Ovary (tissue), 9 donors: ENCODE measurements around the gene DNHD1. TPM values are rescaled to one million over a fixed set of nuclear protein-coding genes. Genes with fewer than 3 reads are reported as not detected.
A peak's percentile ranks its signal among the peaks of the same experiment; 100 is the strongest.

Experiments used
- DNase-seq, 5 donors: peaks; one replicate each; pipeline ENCODE4 v3.0.0-alpha.2; 2019 to 2020
- H3K27ac ChIP-seq, 2 donors: fragments of 200-600 bp; one replicate each; pipeline versions ENCODE4 v1.5.1 to v1.8.0; 2019 to 2022
- H3K27me3 ChIP-seq: fragments of 200-600 bp; one replicate; pipeline ENCODE4 v1.8.0; 2022
- H3K36me3 ChIP-seq: fragments of 200-600 bp; sonication (generic); one replicate; pipeline ENCODE4 v1.5.1; 2019
- H3K4me1 ChIP-seq: one replicate; pipeline ENCODE4 v1.8.1; 2013; ENCODE audit warnings: mild to moderate bottlenecking, moderate library complexity; ENCODE audit not compliant: insufficient read depth
- H3K4me3 ChIP-seq: fragments of 200-600 bp; sonication (generic); one replicate; pipeline ENCODE4 v1.5.1; 2017
- H3K9me3 ChIP-seq, 2 donors: fragments of 200-600 bp in 1 of 2; sonication (generic) in 1 of 2; one replicate each; pipeline versions ENCODE4 v1.5.1 to v1.8.1; 2013 to 2019; ENCODE audit warnings: mild to moderate bottlenecking in 1 of 2, moderate library complexity in 1 of 2
- EP300 ChIP-seq: sonication (generic); formaldehyde crosslinking; IDR thresholded peaks from one replicate; pipeline ENCODE4 v1.6.1; 2017; ENCODE audit warnings: antibody characterized with exemption
- POLR2A ChIP-seq: fragments of 450-650 bp; IDR thresholded peaks from one replicate; pipeline ENCODE4 v1.6.1; 2017; ENCODE audit warnings: antibody characterized with exemption, mild to moderate bottlenecking, moderate library complexity
- WGBS, 3 donors: extraction: QIAGEN DNeasy Blood & Tissue Kit in 1 of 3; methylation state at CpG; one replicate each; pipeline versions ENCODE4 v1.1.5 to v1.1.7; 2013 to 2017; 5-methylcytosine and 5-hydroxymethylcytosine counted together
- intact Hi-C, 4 donors: fragments of 100-400 bp; cut with DNase I; formaldehyde crosslinking; loops; one replicate each; pipeline versions ENCODE4 v1.11.0 to v1.15.1; 2022 to 2023
- polyA plus RNA-seq, 2 donors: library from polyadenylated mRNA; stranded (reverse); fragments of 200-250 nt in 1 of 2; fragments of 350-450 nt in 1 of 2; fragmentation: Illumina TruSeq in 1 of 2; extraction: RNeasy Lipid Tissue Mini Kit (QIAGEN cat#74804) in 1 of 2; gene quantifications; one replicate each; pipeline ENCODE4 v1.2.3, GENCODE V29; 2013 to 2014
- total RNA-seq, 7 donors: library from RNA; depleted of rRNA in 2 of 7; stranded (reverse); fragments of >200 nt in 2 of 7; fragmentation: NEBNext Ultra II Directional in 3 of 7; extraction: Animal tissue kit (Norgen Biotek cat#: 25700) in 3 of 7; gene quantifications; one replicate each; pipeline versions ENCODE4 v1.1.0 to v1.2.4, GENCODE V29; 2016 to 2023
- TF ChIP-seq, protein P1 (sequence below), 3 donors: fragments of 450-650 bp in 2 of 3; fragments of 200-600 bp in 1 of 3; IDR thresholded peaks; one replicate each; pipeline versions ENCODE4 v1.5.1 to v1.8.0; 2016 to 2022; ENCODE audit warnings: antibody characterized with exemption in 3 of 3, mild to moderate bottlenecking in 1 of 3
- donor health status: DM: no; HTN: no; CAD: no; lungs with moderate emphysema.
- donor health status: DM: no; HTN: no; CAD: no.
- donor health status: Bipolar disorder and iron deficiency.
- donor health status: DM: yes; HTN: yes; CAD: no.
- donor health status: DM: no; HTN: no; CAD: no.
- donor health status: DM: yes; HTN: yes; CAD: no.

Gene DNHD1
- total and polyA plus RNA-seq, 9 donors = 4.0 to 27.6 (median 9.2) TPM

DNA sequence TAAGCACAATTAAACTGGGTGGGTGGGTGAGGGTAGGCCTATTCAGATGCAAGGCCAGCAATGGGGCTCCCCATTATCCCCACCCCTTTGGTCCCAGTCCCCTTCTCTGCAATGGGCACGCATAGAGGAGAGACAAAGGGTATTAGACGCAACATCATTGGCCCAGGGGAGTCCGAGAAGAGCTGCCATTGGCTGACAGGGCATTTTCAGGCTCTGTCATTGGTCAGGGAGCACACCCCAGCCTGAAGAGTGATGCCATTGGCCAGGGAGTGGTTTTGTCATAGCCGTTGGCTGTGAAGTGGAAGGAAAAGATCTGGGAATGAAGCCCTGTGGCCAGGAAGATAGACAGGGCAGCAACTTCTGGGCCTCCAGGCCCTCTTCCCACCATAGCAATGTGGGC, 20.5 kb upstream of the DNHD1 start:
- Histone ChIP-seq H3K9me3 (no peaks in the 10 kb centered on the region), H3K27ac (no peak overlapping the region), H3K36me3 (no peaks in the 10 kb centered on the region), H3K4me1 (peaks cover 8% of the 10 kb centered on the region), H3K27me3 (no peaks in the 10 kb centered on the region), H3K4me3 (no peak overlapping the region)
- intact Hi-C loops = loop anchor here in 2 of 4 donors (10.0 kb wide), 2 partner anchors 128 to 242 kb away; partner anchors contain the start of genes CNGA4 (in 1 of the 2), FHIP1B (in 1 of the 2), ILK (in 1 of the 2) and RRP8 (in 1 of the 2)
- DNase-seq = no peak
- no peak for TF ChIP-seq EP300
- TF ChIP-seq, protein P1, sequence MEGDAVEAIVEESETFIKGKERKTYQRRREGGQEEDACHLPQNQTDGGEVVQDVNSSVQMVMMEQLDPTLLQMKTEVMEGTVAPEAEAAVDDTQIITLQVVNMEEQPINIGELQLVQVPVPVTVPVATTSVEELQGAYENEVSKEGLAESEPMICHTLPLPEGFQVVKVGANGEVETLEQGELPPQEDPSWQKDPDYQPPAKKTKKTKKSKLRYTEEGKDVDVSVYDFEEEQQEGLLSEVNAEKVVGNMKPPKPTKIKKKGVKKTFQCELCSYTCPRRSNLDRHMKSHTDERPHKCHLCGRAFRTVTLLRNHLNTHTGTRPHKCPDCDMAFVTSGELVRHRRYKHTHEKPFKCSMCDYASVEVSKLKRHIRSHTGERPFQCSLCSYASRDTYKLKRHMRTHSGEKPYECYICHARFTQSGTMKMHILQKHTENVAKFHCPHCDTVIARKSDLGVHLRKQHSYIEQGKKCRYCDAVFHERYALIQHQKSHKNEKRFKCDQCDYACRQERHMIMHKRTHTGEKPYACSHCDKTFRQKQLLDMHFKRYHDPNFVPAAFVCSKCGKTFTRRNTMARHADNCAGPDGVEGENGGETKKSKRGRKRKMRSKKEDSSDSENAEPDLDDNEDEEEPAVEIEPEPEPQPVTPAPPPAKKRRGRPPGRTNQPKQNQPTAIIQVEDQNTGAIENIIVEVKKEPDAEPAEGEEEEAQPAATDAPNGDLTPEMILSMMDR (IDR thresholded peaks at IDR 0.05) = no peak
- no peak for TF ChIP-seq POLR2A
- 86 to 90% (median 88%) methylated on average over 4 of the region's 4 CpGs for WGBS, 3 donors

DNA sequence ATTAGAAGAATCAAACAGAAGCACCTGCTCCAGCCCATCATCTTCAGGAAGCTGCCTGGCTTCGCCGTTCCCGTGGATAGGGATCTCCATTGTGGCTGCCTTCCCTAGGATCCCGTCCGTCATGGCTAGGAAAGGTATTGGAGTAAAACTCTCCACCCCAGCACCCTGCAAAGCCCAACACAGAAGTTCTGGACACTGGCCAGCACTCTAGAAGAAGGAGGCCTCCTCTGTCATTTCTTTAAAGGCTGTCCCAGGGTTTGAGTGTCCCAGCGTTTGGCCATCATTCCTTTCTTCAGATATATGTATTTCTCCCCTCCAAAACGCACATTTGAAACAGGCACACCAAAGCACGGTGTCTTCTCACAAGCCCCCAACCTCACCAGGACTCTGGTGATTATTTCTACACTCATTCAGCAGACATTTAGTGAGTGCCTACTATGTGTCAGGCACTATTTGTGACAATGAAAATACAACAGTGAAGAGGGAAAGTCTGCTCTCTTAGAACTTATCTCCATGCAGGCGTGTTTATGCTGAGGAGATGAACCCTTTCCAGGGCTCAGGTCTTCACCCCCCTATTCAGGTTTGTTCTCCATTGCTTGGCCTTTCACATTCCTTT, 16.7 kb upstream of the DNHD1 start:
- Histone ChIP-seq H3K27me3 (no peaks in the 10 kb centered on the region), H3K9me3 (no peaks in the 10 kb centered on the region), H3K36me3 (no peaks in the 10 kb centered on the region), H3K4me3 (peak overlapping the region; percentile 67), H3K27ac (peak overlapping the region; percentile 63 to 90), H3K4me1 (peaks cover 9% of the 10 kb centered on the region)
- intact Hi-C loops = loop anchor here in 1 of 4 donors (5.0 kb wide), 1 partner anchor 137 kb away; the partner anchor contains the start of gene TPP1
- TF ChIP-seq POLR2A = no peak
- no peak for TF ChIP-seq EP300
- TF ChIP-seq, protein P1 (IDR thresholded peaks at IDR 0.05) = no peak
- 42 to 54% (median 53%) methylated on average over 9 of the region's 9 CpGs for WGBS, 3 donors
- peak in 1 of 5 donors; percentile 14 for DNase-seq

DNA sequence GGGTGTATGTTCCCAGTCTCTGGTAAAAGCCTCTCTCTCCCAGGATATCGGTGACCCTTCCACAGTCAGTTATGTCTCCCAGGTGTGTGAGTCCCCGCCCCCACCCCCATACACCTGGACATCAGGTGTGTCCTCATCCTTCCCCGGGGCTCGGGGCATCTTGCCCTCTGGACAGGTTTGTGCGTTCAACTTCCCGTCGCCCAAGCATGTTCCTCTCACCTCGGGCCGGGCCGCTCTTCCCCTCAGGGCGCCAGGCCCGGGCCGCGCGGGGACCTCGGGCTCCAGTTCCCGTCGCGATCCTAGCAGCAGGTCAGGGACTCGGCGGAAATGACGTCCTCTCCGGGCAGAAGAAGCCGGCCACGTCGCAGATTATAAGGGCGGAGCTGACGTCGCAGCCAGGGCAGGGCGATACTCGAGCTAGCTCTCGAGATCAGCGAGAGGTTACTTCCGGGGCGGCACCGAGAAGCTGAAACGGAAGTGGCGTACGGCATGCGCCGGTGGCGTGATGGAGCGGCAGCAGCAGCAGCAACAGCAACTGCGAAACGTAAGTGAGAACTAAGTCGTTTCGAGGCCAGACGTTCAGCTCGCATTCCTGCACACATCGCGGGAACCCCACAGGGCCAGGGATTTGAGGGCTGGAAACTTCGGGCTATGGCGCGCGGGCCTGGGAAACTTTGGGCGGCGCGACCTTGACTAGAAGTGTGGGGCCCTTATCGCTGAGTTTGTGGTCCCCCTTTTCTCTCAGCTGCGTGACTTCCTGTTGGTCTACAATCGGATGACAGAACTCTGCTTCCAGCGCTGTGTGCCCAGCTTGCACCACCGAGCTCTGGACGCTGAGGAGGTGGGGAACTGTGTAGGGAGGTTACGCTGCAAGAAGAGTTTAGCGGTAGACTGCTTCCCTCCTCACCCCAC, 15.8 kb upstream of the DNHD1 start, which contains the start of the genes ARFIP2 and TIMM10B:
Gene ARFIP2, minus strand, starts transcription at position 320 of the 912 bp plus-strand sequence. CDS start 910 bp downstream, outside the sequence.
Gene TIMM10B, plus strand, starts transcription at position 490 of the 912 bp plus-strand sequence. Its CDS starts 16 bp downstream, at position 506.
- no peaks in the 10 kb centered on the region for H3K36me3 ChIP-seq
- WGBS, 3 donors = 0 to 2% (median 0%) methylated on average over 64 to 66 of the region's 66 CpGs
- intact Hi-C loops = loop anchor here in 1 of 4 donors (5.0 kb wide), 1 partner anchor 136 kb away; the partner anchor contains the start of gene TPP1
- H3K9me3 ChIP-seq = no peaks in the 10 kb centered on the region
- peak within 1 kb of the TSS; percentile 63 to 90 for H3K27ac ChIP-seq
- H3K4me3 ChIP-seq = peak within 1 kb of the TSS; percentile 67
- TF ChIP-seq, protein P1 (IDR thresholded peaks at IDR 0.05) = no peak
- peak; percentile 13 for TF ChIP-seq EP300
- TF ChIP-seq POLR2A = peak; percentile 93
- peak; percentile 97 to 98 (median 98) for DNase-seq
- peaks cover 9% of the 10 kb centered on the region for H3K4me1 ChIP-seq
- H3K27me3 ChIP-seq = no peaks in the 10 kb centered on the region

DNA sequence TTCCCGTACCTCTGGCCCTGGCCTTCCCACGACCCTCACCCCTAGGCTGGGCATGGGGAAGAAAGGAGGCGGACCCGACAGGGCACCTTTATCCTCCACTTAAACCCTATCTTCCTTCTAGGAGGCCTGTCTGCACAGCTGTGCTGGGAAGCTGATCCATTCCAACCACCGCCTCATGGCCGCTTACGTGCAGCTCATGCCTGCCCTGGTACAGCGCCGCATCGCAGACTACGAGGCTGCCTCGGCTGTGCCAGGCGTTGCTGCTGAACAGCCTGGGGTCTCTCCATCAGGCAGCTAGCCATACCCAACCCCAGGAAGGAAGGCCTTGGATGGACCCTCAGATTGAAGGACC, 15.2 kb upstream of the DNHD1 start:
- DNase-seq = no peak
- Histone ChIP-seq H3K36me3 (no peaks in the 10 kb centered on the region), H3K9me3 (no peaks in the 10 kb centered on the region), H3K27ac (peak overlapping the region; percentile 63 to 90), H3K4me1 (peaks cover 9% of the 10 kb centered on the region), H3K27me3 (no peaks in the 10 kb centered on the region), H3K4me3 (peak overlapping the region; percentile 67)
- intact Hi-C loops = loop anchor here in 1 of 4 donors (5.0 kb wide), 1 partner anchor 135 kb away; the partner anchor contains the start of gene TPP1
- TF ChIP-seq, protein P1 (IDR thresholded peaks at IDR 0.05) = no peak
- 0 to 11% (median 3%) methylated on average over 13 of the region's 13 CpGs for WGBS, 3 donors
